HepG2 (cell line): Measurements from ENCODE around the gene PIRT. TPM values are rescaled to one million over a fixed set of nuclear protein-coding genes. Genes with fewer than 3 reads are reported as not detected.

ENCODE experiments used
- ATAC-seq: fragments of 200-7000 bp; cut with Tn5 transposase; 3 replicates; pipeline ENCODE4 v1.9.1; 2020; ENCODE audit warnings: mild to moderate bottlenecking, moderate library complexity
- BruUV-seq: library from RNA; stranded (reverse); fragments of 400-500 nt; replicated peaks from 2 replicates; lab custom pipeline; 2021; lab: Mats Ljungman, UMichigan
- CTCF ChIA-PET: fragments of 300-600 bp; formaldehyde crosslinking; extraction: SDS; loops from one replicate; lab custom pipeline; 2021; ENCODE audit warnings: low total read pairs, inconsistent platforms, low intra/inter-chr PET ratio; lab: Yijun Ruan, JAX
- POLR2A ChIA-PET: fragments of 350-600 bp; sonication (Branson Sonifier 250); formaldehyde crosslinking; loops from one replicate; lab custom pipeline; 2020; ENCODE audit warnings: antibody characterized with exemption, inconsistent platforms; lab: Yijun Ruan, JAX
- DNase-seq: peaks from one replicate; pipeline ENCODE4 v3.0.0-alpha.2; 2015; ENCODE audit warnings: low spot score
- FAIRE-seq: peaks from 3 replicates; lab custom pipeline; 2011; peaks lifted over from hg19 to GRCh38; lab: Jason Lieb, UNC
- H2AFZ ChIP-seq: one replicate; pipeline ENCODE4 v1.6.1; 2011; ENCODE audit warnings: low read length, inconsistent platforms
- H3K27ac ChIP-seq: fragments of 300-600 bp; 3 replicates; pipeline ENCODE4 v1.8.0; 2011; ENCODE audit warnings: mixed run types, mild to moderate bottlenecking, mixed read lengths, low read length, inconsistent platforms; ENCODE audit not compliant: insufficient read depth; ENCODE audit errors: extremely low read length
- H3K27me3 ChIP-seq, 2 experiments: fragments of 200-600 bp in 1 of 2; 2 replicates in 1 of 2; 3 replicates in 1 of 2; pipeline versions ENCODE4 v1.6.0 to v1.8.0; 2011; ENCODE audit warnings: low read length in 2 of 2, mild to moderate bottlenecking in 2 of 2, moderate library complexity in 2 of 2, inconsistent platforms in 1 of 2; ENCODE audit not compliant: insufficient read depth in 2 of 2, control insufficient read depth in 1 of 2
- H3K36me3 ChIP-seq, 2 experiments: fragments of 200-600 bp in 1 of 2; replicated peaks in 1 of 2; 2 replicates in 1 of 2; 3 replicates in 1 of 2; pipeline versions ENCODE4 v1.5.1 to v1.8.0; 2011; ENCODE audit warnings: low read length in 2 of 2, inconsistent platforms in 1 of 2; ENCODE audit not compliant: insufficient read depth in 2 of 2, control insufficient read depth in 1 of 2
- H3K4me1 ChIP-seq: 2 replicates; pipeline ENCODE4 v1.5.1; 2012; ENCODE audit warnings: low read length, inconsistent platforms; ENCODE audit not compliant: insufficient read depth
- H3K4me2 ChIP-seq: 2 replicates; pipeline ENCODE4 v1.6.0; 2011; ENCODE audit warnings: low read depth, low read length, inconsistent platforms
- H3K4me3 ChIP-seq, 3 experiments: fragments of 200-600 bp in 1 of 3; sonication (generic), shearing (Covaris generic) in 1 of 3; replicated peaks in 1 of 3; 2 replicates each; pipeline ENCODE4 v1.5.1; 2011 to 2016; ENCODE audit warnings: low read length in 3 of 3, inconsistent platforms in 2 of 3, low read depth in 2 of 3, mild to moderate bottlenecking in 2 of 3, control low read depth in 1 of 3, mixed read lengths in 1 of 3; ENCODE audit not compliant: insufficient read depth in 1 of 3
- H3K79me2 ChIP-seq: one replicate; pipeline ENCODE4 v1.6.1; 2011; ENCODE audit warnings: low read length, inconsistent platforms; ENCODE audit not compliant: insufficient read depth
- H3K9ac ChIP-seq: 2 replicates; pipeline ENCODE4 v1.6.0; 2011; ENCODE audit warnings: mild to moderate bottlenecking, low read depth, low read length, inconsistent platforms; ENCODE audit not compliant: insufficient read depth
- H3K9me3 ChIP-seq: 2 replicates; pipeline ENCODE4 v1.5.1; 2012; ENCODE audit warnings: mild to moderate bottlenecking, low read length
- H4K20me1 ChIP-seq: 2 replicates; pipeline ENCODE4 v1.6.0; 2011; ENCODE audit warnings: inconsistent platforms, mild to moderate bottlenecking, low read length, moderate library complexity; ENCODE audit not compliant: insufficient read depth
- CBX5 ChIP-seq: sonication (generic); formaldehyde crosslinking; IDR thresholded peaks from 2 replicates; pipeline ENCODE4 v1.4.0; 2020; ENCODE audit warnings: missing genetic modification reagents, borderline replicate concordance
- CENPX ChIP-seq: sonication (generic); formaldehyde crosslinking; IDR thresholded peaks from 2 replicates; pipeline ENCODE4 v1.9.0; 2021; ENCODE audit warnings: mild to moderate bottlenecking, missing genetic modification reagents, moderate library complexity
- FOSL1 ChIP-seq: sonication (generic); formaldehyde crosslinking; IDR thresholded peaks from 2 replicates; pipeline ENCODE4 v1.9.0; 2021; ENCODE audit warnings: missing genetic modification reagents, borderline replicate concordance
- HOXA3 ChIP-seq: sonication (generic); formaldehyde crosslinking; IDR thresholded peaks from 2 replicates; pipeline ENCODE4 v1.5.0; 2020; ENCODE audit warnings: missing genetic modification reagents
- POLR2AphosphoS5 ChIP-seq: IDR thresholded peaks from 2 replicates; pipeline ENCODE4 v1.6.1; 2012; ENCODE audit warnings: low read depth, low read length
- PRDM15 ChIP-seq: sonication (generic); formaldehyde crosslinking; IDR thresholded peaks from 2 replicates; pipeline ENCODE4 v1.4.0; 2020; ENCODE audit warnings: missing genetic modification reagents
- REL ChIP-seq: sonication (generic); formaldehyde crosslinking; conservative IDR thresholded peaks from 2 replicates; pipeline ENCODE4 v1.8.0; 2022; ENCODE audit warnings: mild to moderate bottlenecking, missing genetic modification reagents, moderate library complexity
- ZBTB4 ChIP-seq: sonication (generic); formaldehyde crosslinking; IDR thresholded peaks from 2 replicates; pipeline ENCODE4 v1.4.0; 2020; ENCODE audit warnings: missing genetic modification reagents, mild to moderate bottlenecking, borderline replicate concordance
- ZBTB42 ChIP-seq: sonication (generic); formaldehyde crosslinking; IDR thresholded peaks from 2 replicates; pipeline ENCODE4 v1.5.0; 2020; ENCODE audit warnings: mild to moderate bottlenecking, missing genetic modification reagents
- ZNF34 ChIP-seq: sonication (generic); formaldehyde crosslinking; IDR thresholded peaks from 2 replicates; pipeline ENCODE4 v1.4.0; 2020; ENCODE audit warnings: mild to moderate bottlenecking, missing genetic modification reagents, borderline replicate concordance
- ZZZ3 ChIP-seq: sonication (generic); formaldehyde crosslinking; IDR thresholded peaks from 2 replicates; pipeline ENCODE4 v1.4.0; 2020; ENCODE audit warnings: missing genetic modification reagents, mild to moderate bottlenecking, borderline replicate concordance
- WGBS: methylation state at CpG from one replicate; pipeline ENCODE4 v1.1.6; 2017; ENCODE audit warnings: low lambda C conversion rate; 5-methylcytosine and 5-hydroxymethylcytosine counted together
- in situ Hi-C: cut with HindIII; loops from 2 replicates; pipeline ENCODE4 v1.10.0; 2017; ENCODE audit warnings: low pct_unique_long_range_greater_than_20kb; ENCODE audit not compliant: extremely low pct_ligation_motif_present
- intact Hi-C: fragments of 100-400 bp; cut with micrococcal nuclease; formaldehyde crosslinking; loops from one replicate; pipeline ENCODE4 v1.10.0; 2022; ENCODE audit not compliant: unreplicated experiment
- polyA plus RNA-seq, 8 experiments: library from polyadenylated mRNA; depleted of rRNA in 3 of 8; stranded (reverse) in 7 of 8; unstranded in 1 of 8; fragments of >200 nt; fragmentation: Illumina TruSeq in 4 of 8; extraction: Trizol in 4 of 8; gene quantifications; 2 replicates each; pipeline versions ENCODE4 v1.2.1 to v1.2.3, GENCODE V29; 2011 to 2016; ENCODE audit warnings: low read depth in 4 of 8, missing spikeins in 1 of 8, mixed read lengths in 1 of 8; ENCODE audit not compliant: insufficient read depth in 1 of 8
- total RNA-seq, 5 experiments: library from RNA; depleted of rRNA; stranded (reverse); fragments of >200 nt; fragmentation: Illumina TruSeq; extraction: Trizol; gene quantifications; 2 replicates each; pipeline ENCODE4 v1.2.3, GENCODE V29; 2016; ENCODE audit warnings: low read depth in 1 of 5

PIRT gene
- total and polyA plus RNA-seq, 2 of the 13 experiments (the other 11 are each of a cell fraction or from before 2014, with no cell fraction given): not detected

DNA sequence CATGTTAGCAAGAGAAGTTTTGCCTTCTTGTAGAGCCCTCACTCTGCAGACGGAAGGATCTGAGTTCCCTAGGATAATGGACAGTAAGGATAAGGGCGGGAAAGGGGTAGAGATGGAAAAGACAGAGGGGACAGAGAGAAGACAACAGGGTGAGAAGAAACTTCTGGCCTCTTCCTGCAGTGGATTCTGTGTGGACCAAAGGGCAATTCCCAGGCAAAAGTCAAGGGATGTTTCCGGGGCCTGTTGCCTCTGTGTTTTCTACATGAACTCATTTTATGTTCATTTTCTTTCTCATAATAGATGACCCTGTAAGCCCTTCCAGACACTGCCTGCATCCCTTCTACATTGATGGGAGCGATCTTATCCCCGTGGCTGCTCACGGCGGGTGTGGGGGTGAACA is 33.3 kb downstream of the PIRT start:
- no peak overlapping the region for H2AFZ ChIP-seq
- no peaks in the 10 kb centered on the region for H3K36me3 ChIP-seq
- in situ Hi-C loops (no loop called here), intact Hi-C loops (no loop called here)
- 48% methylated on average over 7 of the region's 7 CpGs for WGBS
- H4K20me1 ChIP-seq: no peaks in the 10 kb centered on the region
- TF ChIP-seq ZBTB4 (CRISPR knock-in tag): no peak
- no peak for DNase-seq
- H3K27ac ChIP-seq: no peak overlapping the region
- BruUV-seq: no TSS peak
- no peaks in the 10 kb centered on the region for H3K9me3 ChIP-seq
- H3K79me2 ChIP-seq: no peaks in the 10 kb centered on the region
- ChIA-PET CTCF (no interaction called here), POLR2A (no interaction called here)
- H3K4me3 ChIP-seq: no peak overlapping the region
- FAIRE-seq: no peak
- H3K4me2 ChIP-seq: no peak overlapping the region
- no peaks in the 10 kb centered on the region for H3K27me3 ChIP-seq
- no peak for ATAC-seq
- H3K9ac ChIP-seq: no peak overlapping the region
- no peaks in the 10 kb centered on the region for H3K4me1 ChIP-seq

DNA sequence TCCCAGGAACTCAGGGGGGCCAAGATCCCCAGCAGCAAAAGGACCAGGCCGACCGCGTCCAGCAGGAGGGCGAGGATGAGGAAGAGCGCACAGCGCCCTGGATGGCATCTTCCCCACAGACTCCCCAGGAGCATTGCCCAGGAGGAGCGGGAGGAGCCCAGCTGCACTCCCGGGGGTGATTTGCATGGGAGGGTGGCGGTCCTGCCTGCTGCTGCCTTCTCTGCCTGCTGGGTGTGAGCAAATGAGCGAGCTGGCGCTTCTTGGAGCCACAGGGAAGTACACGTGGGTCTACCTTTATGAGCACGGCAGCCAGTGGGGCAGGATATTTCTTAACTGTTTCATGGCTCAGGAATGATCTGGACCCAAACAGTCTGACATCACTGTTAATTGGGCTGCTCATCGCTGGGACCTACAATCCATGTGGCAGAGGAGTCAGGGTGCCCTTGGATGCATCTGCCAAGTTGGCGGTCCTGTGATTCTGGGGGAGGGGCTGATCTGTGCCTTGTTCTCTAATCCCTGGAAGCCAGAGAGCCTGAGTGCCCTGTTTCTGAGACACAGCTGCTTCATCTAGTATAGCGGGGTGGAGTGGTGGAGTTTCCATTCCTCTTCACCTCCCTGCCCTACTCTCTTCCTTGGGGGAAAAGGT is 33.9 kb downstream of the PIRT start, which contains the start of gene TMEM238L:
TSS of gene TMEM238L (minus strand) at position 270 of the 646 bp plus-strand sequence. CDS start at position 134, 136 bp downstream.
- H3K4me2 ChIP-seq: no peak within 1 kb of the TSS
- H3K9me3 ChIP-seq: no peaks in the 10 kb centered on the region
- DNase-seq (no peak), FAIRE-seq (no peak), ATAC-seq (no peak)
- BruUV-seq: no TSS peak
- intact Hi-C loops: no loop called here
- H4K20me1 ChIP-seq: no peaks in the 10 kb centered on the region
- H3K4me3 ChIP-seq: no peak within 1 kb of the TSS
- CTCF ChIA-PET: no interaction called here
- no peak for TF ChIP-seq FOSL1 (CRISPR knock-in tag)
- TF ChIP-seq REL (CRISPR knock-in tag): no peak
- TF ChIP-seq PRDM15: no peak
- TF ChIP-seq HOXA3: no peak
- no peak for TF ChIP-seq ZBTB42 (CRISPR knock-in tag)
- TF ChIP-seq CBX5 (CRISPR knock-in tag): no peak
- no peak for TF ChIP-seq POLR2AphosphoS5
- no peak for TF ChIP-seq CENPX (CRISPR knock-in tag)
- TF ChIP-seq ZNF34: no peak
- TF ChIP-seq ZZZ3 (CRISPR knock-in tag): no peak
- no peaks in the 10 kb centered on the region for H3K4me1 ChIP-seq
- no peaks in the 10 kb centered on the region for H3K27me3 ChIP-seq
- H3K36me3 ChIP-seq: no peaks in the 10 kb centered on the region
- WGBS: 74% methylated on average over 6 of the region's 16 CpGs
- no peaks in the 10 kb centered on the region for H3K79me2 ChIP-seq
- no peak within 1 kb of the TSS for H3K9ac ChIP-seq
- H2AFZ ChIP-seq: no peak within 1 kb of the TSS
- POLR2A ChIA-PET: no interaction called here
- H3K27ac ChIP-seq: no peak within 1 kb of the TSS
- in situ Hi-C loops: no loop called here
